CD4-positive, alpha-beta T cell treated with Interleukin-12 subunit alpha and Interleukin-12 subunit beta, for 1 hour (primary cell): Measurements from ENCODE around the gene UNC5CL.

ENCODE experiments used
- DNase-seq: peaks from one replicate; pipeline ENCODE4 v3.0.0-alpha.2; 2020

Gene UNC5CL, protein sequence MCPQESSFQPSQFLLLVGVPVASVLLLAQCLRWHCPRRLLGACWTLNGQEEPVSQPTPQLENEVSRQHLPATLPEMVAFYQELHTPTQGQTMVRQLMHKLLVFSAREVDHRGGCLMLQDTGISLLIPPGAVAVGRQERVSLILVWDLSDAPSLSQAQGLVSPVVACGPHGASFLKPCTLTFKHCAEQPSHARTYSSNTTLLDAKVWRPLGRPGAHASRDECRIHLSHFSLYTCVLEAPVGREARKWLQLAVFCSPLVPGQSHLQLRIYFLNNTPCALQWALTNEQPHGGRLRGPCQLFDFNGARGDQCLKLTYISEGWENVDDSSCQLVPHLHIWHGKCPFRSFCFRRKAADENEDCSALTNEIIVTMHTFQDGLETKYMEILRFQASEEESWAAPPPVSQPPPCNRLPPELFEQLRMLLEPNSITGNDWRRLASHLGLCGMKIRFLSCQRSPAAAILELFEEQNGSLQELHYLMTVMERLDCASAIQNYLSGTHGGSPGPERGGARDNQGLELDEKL

DNA sequence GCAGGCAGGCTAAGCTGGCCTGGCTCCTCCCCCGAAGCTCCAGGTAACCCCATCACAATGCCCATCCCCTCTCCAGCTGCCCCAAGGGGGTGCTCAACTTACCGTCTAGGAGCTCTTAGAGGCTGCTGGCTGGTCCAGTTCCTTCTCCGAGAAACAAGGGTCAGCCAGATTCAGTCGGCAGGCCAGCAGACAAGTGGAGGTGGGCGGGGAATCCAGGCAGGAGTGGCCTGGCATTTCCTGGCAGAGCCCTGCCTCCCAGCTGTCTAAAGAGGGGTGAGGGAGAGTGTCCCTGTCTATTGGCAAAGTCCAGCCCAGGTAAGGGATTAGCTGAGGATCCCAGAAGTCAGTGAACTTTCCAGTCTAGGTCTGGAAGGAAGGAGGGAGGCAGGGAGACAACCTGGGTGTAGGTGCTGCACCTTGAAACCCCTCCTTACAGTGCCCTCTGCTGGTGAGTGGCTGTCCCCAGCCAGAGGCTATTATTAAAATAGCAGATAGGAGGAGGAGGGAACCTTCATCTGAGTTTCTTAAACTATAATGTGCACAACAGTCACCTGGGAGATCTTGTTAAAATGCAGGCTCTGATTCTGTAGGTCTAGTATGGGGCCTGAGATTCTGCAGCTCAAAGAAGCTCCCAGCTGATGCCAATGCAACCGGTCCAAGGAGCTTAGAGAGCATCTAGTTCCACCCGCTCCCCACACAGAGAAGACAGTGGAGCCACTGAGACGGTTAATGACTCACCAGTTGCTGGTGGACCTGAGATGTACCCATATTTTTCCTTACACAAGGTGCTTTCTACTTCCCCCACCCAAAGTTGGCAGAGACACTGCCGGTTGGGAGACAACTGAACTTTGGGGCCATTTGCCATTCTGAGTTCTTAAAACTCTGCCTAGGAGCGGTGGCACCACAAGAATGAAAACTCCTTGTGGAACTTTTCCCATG is at the start of gene UNC5CL:
UNC5CL (minus strand) TSS at position 162 of the 939 bp plus-strand sequence. CDS start 4,147 bp downstream, outside the sequence.
- DNase-seq = peak; percentile 45

DNA sequence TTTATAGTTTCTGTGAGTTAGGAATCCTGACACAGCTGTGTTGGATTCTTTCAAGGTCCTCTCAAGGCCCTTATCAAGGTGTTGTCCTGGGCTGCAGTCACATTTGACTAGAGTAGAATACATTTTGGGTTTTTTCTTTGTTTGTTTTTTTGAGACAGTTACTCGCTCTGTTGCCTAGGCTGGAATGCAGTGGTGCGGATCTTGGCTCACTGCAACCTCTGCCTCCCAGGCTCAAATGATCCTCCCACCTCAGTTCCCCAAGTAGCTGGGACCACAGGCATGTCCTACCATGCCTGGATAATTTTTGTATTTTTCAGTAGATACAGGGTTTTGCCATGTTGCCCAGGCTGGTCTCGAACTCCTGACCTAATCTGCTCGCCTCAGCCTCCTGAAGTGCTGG is 49.4 kb upstream of the UNC5CL start:
- DNase-seq = no peak

DNA sequence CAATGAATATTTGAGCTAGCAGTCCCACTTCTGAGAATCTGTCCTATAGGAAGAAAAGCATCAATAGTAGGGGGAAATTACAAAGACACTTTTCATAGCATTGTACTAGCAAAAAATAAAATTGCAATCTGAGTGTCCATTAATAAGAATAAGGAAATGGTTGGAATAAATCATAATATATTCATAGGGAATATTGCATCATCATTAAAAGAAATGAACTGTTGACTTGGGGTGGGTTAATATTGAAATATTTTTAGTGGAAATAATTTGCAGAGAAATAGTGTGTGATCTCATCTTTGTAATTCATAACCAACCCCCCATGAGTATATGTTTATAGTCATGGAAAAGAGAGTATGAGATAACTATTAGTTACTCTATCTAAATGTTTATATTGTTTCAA is 46.2 kb upstream of the UNC5CL start:
- DNase-seq = no peak

DNA sequence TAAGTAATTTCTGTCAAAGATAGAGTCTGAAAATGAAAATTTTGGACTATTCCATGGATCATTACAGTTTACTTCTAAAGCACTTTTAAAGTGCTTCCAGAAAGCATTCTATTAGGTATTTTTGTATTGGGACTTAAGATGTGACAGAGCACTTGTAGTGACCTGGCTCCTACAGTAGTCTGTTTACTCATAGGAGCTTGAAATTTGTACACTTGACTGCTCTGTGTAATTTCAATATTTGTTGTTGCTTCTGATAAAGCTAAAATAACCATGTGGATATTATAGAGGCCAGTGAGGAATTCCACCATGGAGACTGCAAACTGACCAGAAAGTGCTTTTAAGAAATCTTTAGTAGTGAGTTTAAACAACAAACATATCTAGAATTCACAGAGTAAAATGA is 44.1 kb upstream of the UNC5CL start:
- no peak for DNase-seq

DNA sequence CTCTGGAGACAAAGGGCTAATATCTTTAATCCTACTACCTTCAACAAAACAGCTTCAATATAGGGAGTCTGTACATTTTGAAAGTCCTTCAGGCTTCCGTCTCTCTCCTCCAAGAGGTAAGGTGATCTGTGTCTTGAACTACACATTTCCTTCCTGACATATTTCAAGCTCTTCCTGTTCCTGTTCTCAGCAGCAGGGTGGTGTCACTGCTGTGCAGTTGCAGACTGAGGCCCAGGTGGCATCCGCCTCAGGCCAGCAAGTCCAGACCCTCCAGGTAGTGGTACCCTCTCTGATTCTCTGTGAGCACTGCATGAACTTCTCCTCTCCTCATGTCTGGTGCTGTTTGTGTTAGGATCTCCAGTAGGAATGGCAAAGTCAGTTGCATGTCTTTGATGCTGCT is 41.6 kb upstream of the UNC5CL start:
- DNase-seq = peak; percentile 49

DNA sequence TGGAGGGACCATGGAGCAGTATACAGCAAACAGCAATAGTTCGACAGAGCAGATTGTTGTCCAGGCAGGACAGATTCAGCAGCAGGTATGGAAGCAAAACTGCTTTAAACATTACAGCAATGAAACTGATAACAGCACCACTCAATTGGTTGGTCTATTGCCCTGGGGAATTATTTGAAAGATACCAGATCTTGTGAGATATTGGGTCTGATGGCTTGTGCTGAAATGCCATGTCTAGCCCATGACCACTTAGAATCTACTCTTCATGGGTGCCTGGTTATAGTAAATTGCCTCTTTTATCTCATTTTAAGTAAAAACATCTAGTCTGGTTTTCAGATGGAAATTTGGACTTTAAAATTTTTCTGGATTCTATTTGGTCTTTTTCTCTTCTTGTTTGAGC is 40.1 kb upstream of the UNC5CL start:
- no peak for DNase-seq

DNA sequence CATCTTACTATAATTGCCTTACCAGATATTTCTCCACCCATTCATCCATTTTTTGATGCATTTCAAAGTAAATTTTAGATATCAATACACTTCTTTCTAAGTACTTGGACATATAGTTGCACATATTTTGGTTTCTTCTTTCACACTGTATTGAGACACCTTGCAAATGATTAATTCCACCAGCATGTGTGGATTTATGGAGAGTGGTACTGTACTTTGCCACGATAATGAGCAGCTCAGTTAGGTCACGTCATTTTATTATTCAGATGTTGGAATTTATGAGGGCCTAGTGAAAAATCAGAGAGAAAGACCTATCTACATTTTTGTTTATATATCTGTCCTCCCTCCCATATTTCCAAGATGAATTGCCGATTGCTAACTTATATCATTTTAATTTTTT is 39.1 kb upstream of the UNC5CL start:
- no peak for DNase-seq

DNA sequence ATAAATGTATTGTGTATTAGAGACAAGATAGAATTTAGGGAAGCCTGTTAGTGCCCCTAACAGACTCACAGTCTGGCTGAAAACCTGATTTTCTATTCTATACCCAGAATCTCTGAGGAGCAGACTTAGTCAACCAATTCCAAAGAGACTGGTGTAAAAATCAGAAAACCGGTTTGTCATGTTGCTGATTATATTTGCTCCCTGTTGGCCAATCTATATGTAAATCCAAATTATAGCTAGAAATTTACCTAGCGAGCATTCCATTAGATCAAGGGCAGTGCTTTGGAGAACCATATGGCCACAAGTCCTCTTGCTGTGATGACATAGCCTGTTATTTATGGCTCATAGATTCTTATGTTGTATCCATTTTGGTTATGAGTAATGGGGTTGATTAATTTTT is 38.5 kb upstream of the UNC5CL start:
- DNase-seq = no peak

DNA sequence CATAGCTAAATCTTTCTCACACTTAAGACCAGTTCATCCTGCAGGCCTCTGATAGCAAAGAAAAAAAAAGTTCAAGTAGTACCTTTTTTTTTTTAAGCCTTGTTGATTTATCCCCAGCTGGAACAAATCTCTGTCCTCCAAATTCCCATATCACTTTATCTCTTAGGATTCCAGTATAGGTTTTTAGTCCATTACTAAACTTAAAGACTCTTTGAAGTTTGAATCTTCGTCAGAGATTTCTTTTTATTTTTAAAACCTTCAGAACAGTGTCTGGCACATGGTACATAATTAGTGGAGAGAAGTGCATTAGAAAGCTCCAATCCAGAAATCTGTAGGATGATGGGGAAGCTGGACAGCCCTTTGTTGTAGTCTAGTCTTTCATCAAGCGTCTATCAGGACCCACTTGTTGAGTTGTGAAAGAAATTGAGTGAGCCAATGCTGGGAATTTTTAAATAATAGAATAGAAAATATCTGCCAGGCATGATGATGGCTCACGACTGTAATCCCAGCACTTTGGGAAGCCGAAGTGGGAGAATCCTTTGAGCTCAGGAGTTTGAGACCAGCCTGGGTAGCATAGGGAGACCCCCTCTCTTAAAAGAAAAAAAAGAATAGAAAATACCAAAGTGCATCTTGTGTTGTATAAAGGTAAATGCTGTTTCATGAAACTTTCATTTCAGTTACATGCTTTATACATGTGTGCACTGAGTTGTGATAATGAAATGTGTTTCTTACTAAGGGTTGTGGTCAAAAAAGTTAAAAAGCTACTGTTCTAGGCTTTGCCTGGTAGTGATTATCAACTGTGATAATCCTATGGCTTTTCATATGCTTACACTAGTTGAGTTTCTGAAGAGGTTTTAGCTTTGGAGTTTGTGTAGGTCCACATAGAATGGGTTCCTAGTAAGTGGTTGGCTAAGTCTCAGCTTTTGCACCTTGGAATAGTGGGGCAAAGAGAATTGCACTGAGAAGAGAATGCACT is 36.9 kb upstream of the UNC5CL start:
- no peak for DNase-seq

DNA sequence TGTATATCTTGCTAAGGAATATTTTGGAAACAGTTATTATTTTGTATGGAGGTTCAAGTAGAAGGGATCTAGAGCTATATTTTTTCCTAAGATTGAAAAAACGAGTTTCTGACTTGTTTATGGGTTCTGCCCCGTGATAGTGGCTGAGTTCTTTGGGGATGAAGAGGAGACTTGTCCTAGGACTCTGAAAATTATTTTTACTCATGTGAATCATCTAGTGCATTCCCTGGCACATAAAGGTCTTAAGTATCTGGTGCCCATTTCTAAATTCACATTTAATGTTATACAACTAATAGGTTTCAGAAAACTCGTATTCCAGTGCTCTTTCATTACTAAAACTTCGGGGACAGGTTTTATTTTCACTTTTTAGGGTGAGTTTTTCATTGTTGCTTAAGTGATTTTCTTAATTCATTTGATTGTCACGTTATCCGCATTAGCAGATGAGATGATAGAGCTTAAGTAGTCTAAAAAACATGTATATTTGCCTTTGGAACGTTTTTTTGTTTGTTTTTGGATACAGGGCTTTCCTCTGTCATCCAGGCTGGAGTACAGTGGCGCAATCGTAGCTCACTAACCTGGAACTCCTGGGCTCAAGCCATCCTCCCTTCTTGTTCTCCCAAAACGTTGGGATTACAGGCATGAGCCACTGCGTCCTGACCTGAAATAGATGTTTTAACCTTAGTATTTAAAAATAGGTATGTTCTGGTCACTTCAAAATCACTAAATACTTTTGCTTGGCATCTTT is 35.8 kb upstream of the UNC5CL start:
- no peak for DNase-seq

DNA sequence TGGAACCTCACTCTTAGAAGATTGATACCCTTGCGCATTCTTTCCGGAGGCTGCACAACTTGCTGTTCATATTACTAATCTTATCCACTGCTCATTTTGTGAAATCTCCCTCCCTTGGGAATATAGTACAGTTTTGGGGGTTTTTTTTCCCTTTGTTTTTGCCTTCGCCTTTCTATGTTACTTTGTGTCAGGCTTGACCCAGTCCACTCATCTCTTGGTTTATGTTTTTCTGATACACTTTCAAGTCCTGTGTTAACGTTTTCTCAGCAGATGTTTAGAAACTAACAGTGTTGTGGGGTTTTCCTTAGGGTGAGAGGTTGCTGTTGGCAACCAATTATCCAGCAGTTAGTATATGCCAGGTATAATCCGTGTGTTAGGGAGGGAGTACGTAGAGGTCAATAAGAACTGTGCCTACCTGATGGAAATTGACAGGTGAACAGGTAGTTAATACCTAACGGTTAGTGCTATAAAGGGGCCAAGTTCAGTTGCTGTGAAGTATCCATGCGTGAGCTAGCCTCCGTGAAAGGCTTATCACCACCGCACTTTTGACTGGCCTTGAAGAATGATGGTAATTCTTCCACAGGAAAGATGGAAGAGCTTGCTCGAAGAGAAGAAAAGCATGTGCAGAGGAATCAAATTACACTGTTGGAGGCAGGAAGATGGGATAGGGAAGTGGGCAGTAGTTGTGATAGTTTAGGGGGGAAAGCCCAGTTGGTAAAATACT is 35.1 kb upstream of the UNC5CL start:
- DNase-seq = peak; percentile 63

DNA sequence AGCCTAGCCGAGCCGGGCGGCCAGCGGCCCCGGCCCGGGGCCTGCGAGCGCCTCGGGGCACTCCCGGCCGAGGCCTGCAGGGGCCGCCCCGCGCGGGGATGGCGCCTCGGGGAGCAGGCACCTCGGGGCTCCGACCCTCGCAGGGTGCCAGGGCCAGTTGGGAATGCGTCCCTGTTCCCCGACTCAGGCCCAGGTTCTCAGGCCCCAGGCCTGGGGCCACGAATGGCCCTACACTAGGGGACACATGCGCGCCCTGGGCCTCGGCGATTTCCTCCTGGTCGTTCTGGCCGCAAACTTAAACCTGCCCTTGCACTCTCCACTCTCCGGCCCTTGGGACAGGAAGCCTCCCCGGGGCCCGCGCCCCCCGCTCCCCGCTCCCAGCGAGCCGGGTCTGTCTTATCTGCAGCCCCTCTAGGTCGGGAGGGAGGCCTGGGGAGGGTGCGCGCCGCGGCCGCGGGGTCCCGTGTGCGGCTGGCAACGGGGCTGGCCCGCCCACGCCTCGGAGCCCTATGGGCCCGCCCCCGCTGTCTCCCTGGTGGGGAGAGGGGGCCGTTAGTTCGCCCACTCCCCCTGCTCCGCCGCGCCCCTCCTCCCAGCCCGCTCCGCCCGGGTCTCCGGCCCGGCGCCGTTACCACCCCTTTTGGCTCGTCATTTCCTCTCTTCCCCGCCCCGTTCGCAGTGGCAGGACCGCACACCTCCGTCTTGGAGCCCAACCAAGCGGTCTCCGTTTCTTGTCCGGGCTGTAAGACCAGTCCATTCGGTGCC is 34.4 kb upstream of the UNC5CL start:
- peak; percentile 90 for DNase-seq

DNA sequence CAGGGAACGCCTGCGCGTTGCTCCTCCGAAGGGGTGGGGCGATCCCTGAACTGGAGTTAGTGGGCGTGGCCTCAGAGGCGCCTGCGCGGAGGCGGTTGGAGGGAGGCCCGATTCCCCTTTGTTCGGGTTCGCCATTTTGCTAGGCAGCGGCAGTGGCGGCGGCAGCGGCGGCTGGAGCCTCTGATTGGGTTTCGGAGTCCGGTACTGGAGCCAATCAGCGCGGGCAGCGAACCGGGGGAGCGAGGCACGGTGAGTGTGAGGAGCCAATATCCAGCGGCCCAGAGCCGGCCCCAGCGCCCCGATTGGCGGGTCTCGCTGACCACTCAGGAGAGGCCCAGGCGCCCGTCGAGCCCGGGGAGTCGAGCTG is 33.8 kb upstream of the UNC5CL start, which contains the start of gene NFYA:
NFYA (plus strand) TSS at position 139 of the 367 bp plus-strand sequence. CDS start 6,116 bp downstream, outside the sequence.
- DNase-seq = no peak

DNA sequence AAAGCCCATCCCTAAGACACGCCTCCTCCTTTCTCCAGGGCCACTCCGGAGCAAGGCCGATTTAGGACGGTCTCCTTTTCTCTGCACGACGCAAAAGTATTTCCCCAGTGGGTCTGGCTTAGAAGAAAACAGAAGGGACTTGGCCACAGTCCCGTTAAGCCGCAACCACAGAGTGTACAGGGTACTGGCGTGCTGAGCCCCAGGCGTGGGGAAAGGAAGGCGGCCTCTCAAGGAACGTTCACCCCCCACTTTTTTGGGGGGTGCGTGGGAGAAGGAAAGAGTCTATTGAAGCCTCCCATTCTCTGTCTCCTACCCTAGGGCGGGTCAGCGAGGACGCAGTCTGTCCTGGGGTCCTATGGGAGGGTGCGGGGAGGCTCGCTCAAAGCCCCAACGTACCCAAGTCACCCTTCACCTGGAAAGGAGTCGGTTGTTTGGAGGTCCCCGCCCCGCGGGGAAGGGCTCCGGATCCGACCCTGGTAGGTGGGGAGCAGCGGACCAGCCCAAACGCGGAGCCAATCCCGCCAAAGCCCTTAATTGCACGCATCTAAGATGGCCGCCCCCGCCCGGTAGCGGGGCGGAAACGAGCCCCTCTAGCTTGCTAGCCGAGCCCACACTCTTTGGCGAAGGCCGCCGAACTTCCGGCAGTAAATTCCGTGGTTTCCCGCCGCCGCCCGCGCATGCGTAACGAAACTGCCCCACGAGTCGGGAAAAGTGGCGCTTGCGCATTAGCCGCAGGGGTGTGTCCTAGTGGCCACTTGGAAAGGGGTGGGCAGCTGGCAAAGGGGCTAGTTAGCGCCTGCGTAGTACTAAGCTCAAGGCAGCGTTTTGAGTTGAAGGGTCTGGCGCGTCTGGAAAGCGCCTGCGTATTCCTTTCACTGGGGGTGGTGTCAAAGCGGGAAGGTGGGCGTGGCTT is 33.2 kb upstream of the UNC5CL start, which contains the start of gene OARD1:
OARD1 (minus strand) TSS at position 434 of the 913 bp plus-strand sequence. CDS start 722 bp downstream, outside the sequence.
- DNase-seq = peak; percentile 100

DNA sequence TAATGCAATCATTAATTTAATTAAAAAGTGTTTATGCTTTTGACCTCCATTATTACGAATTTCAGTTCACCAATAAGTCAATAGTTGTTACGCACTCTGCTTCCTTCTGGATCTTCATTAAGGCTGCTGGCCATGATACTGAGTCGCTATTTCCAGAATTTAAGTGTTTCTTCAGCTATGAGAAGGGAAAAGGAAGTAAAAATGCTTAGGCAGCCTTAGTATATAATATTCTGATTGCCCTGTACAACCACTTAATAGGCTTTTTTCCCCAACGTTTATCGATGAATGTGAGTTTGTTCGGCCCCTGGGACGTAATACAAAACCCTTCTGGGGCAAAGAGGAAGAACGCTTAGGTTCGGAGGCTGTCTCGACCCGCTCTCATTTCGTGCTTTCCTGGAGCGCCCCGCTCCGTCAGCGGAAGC is 32.5 kb upstream of the UNC5CL start:
- no peak for DNase-seq

DNA sequence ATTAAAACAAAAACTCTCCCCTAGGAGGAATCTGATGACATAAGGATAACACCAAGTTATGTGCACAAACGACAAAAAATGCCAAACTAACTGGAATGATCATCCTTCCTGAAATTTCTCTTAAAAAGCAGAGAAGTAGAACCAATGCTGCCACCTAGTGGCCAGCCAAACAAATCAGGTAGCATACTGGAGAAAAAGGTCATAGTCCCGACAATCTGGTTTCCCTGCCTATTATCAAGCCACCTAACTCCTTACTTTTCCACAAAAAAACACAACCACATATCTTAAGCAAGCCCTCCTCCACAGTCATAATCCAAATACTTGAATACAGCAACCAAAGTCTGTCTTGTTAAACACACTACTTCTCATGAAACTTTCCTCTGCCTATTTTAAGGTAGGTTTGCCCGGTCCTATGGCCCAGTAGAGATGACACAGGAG is 27.9 kb upstream of the UNC5CL start:
- peak; percentile 72 for DNase-seq

DNA sequence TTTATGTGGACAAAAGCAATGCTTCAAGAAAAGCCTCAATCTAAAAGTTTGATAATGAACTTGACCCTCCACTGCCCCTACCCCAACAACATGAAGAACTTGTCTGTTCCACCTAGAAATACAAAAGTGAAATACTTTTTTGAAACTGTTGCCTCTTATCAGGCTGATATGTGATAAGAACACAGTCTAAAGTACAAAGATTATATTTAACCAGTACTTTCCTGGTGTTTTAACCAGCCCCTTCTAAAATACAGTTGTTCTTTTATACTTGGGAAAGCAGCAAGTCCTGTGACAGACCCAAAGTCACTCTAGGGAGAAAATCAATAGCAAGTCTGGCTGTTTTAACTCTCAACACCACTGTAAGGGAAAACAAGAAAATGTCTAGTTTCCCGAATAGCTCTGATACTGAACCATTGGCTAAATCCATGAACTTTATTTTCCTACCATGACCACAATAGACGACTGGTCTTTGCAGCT is 26.6 kb upstream of the UNC5CL start:
- no peak for DNase-seq

DNA sequence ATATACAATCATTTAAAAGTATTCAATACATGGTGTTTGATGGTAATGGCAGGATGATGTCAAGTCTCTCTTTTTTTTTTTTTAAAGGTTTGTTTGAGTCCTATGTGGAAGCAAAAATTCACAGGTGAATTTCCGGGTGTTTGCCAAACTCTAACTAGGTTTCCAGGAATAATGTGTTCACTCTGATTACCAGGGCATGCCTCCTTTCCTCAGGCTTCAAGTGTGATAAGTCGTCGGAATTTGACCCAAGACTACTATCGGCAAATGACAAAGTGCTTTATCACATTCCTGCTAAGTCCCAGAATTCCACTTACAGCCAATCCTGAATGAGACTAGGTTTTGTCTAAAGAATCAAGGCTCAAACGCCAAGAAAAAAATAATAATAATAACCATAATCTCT is 25.8 kb upstream of the UNC5CL start:
- no peak for DNase-seq

DNA sequence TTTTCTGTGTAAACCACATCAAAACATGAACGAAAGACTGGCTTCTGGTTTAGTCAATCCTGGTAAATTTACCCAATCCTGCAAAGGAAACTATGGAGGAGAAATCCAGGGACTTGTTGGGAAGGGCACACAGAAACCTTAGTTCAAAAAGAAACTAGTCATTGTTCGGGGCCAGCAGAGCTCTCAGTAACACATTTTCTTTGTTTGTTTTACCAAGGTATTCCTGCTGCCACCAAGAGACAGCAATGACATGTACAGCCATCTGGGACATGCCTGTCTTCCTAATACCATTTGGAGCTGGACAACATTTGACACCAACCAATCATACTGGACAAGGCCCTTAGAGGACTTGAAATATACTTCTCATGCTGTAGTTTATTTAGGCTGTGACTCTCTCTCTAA is 24.9 kb upstream of the UNC5CL start:
- DNase-seq = no peak
